HepG2 (cell line): Measurements from ENCODE around the gene ECPAS. TPM values are rescaled to one million over a fixed set of nuclear protein-coding genes. Genes with fewer than 3 reads are reported as not detected.

ENCODE experiments used
- ATAD3A ChIP-seq: sonication (generic); formaldehyde crosslinking; IDR thresholded peaks from 2 replicates; pipeline ENCODE4 v1.4.0; 2020; ENCODE audit warnings: missing genetic modification reagents
- CCAR2 ChIP-seq: fragments of 200-400 bp; formaldehyde crosslinking; optimal IDR thresholded peaks from 2 replicates; pipeline ENCODE3; 2018; ENCODE audit warnings: low read depth, mild to moderate bottlenecking, low read length, moderate library complexity
- FOXJ3 ChIP-seq: sonication (generic); formaldehyde crosslinking; IDR thresholded peaks from 2 replicates; pipeline ENCODE4 v1.4.0; 2020; ENCODE audit warnings: missing genetic modification reagents, mild to moderate bottlenecking, borderline replicate concordance
- GTF2F1 ChIP-seq: fragments of 150-350 bp; IDR thresholded peaks from 2 replicates; pipeline ENCODE4 v1.6.1; 2014; ENCODE audit warnings: low read length
- MTF2 ChIP-seq: sonication (generic); formaldehyde crosslinking; IDR thresholded peaks from 2 replicates; pipeline ENCODE4 v1.5.0; 2020; ENCODE audit warnings: missing genetic modification reagents, borderline replicate concordance
- MXI1 ChIP-seq: IDR thresholded peaks from 3 replicates; pipeline ENCODE4 v1.6.1; 2012; ENCODE audit warnings: low read depth, low read length, inconsistent platforms, borderline replicate concordance
- NFYC ChIP-seq: IDR thresholded peaks from 2 replicates; pipeline ENCODE4 v1.6.1; 2016; ENCODE audit warnings: missing genetic modification reagents, missing compliant biosample characterization
- SIX4 ChIP-seq: sonication (generic); formaldehyde crosslinking; IDR thresholded peaks from 2 replicates; pipeline ENCODE4 v1.4.0; 2020; ENCODE audit warnings: missing genetic modification reagents
- SMAD9 ChIP-seq: sonication (generic); formaldehyde crosslinking; IDR thresholded peaks from 2 replicates; pipeline ENCODE4 v1.5.1; 2020; ENCODE audit warnings: mild to moderate bottlenecking, missing genetic modification reagents
- TOPORS ChIP-seq: sonication (generic); formaldehyde crosslinking; IDR thresholded peaks from 2 replicates; pipeline ENCODE4 v1.8.0; 2023; ENCODE audit warnings: mild to moderate bottlenecking, missing genetic modification reagents
- ZFP90 ChIP-seq: sonication (generic); formaldehyde crosslinking; IDR thresholded peaks from 2 replicates; pipeline ENCODE4 v1.8.0; 2022; ENCODE audit warnings: missing genetic modification reagents, mild to moderate bottlenecking, inconsistent platforms, borderline replicate concordance
- ZNF101 ChIP-seq: sonication (generic); formaldehyde crosslinking; IDR thresholded peaks from 2 replicates; pipeline ENCODE4 v1.4.0; 2020; ENCODE audit warnings: mild to moderate bottlenecking, low read depth, missing genetic modification reagents, borderline replicate concordance
- ZNF143 ChIP-seq: sonication (generic); formaldehyde crosslinking; IDR thresholded peaks from 2 replicates; pipeline ENCODE4 v1.4.0; 2020; ENCODE audit warnings: missing genetic modification reagents
- ZNF598 ChIP-seq: sonication (generic); formaldehyde crosslinking; IDR thresholded peaks from 2 replicates; pipeline ENCODE4 v1.5.1; 2020; ENCODE audit warnings: mild to moderate bottlenecking, missing genetic modification reagents, borderline replicate concordance
- ZNF660 ChIP-seq: sonication (generic); formaldehyde crosslinking; IDR thresholded peaks from 2 replicates; pipeline ENCODE4 v1.5.1; 2020; ENCODE audit warnings: mild to moderate bottlenecking, low read depth, missing genetic modification reagents, borderline replicate concordance
- ZNF709 ChIP-seq: sonication (generic); formaldehyde crosslinking; IDR thresholded peaks from 2 replicates; pipeline ENCODE4 v1.5.0; 2020; ENCODE audit warnings: mild to moderate bottlenecking, missing genetic modification reagents
- ZNF761 ChIP-seq: sonication (generic); formaldehyde crosslinking; conservative IDR thresholded peaks from 2 replicates; pipeline ENCODE4 v1.4.0; 2020; ENCODE audit warnings: mild to moderate bottlenecking, missing genetic modification reagents
- ZNF772 ChIP-seq: sonication (generic); formaldehyde crosslinking; IDR thresholded peaks from 2 replicates; pipeline ENCODE4 v1.5.0; 2020; ENCODE audit warnings: mild to moderate bottlenecking, missing genetic modification reagents
- ZNF850 ChIP-seq: sonication (generic); formaldehyde crosslinking; conservative IDR thresholded peaks from 2 replicates; pipeline ENCODE4 v1.9.0; 2021; ENCODE audit warnings: mild to moderate bottlenecking, missing genetic modification reagents
- ZSCAN29 ChIP-seq: sonication (generic); formaldehyde crosslinking; conservative IDR thresholded peaks from 2 replicates; pipeline ENCODE4 v1.4.0; 2020; ENCODE audit warnings: mild to moderate bottlenecking, missing genetic modification reagents
- polyA plus RNA-seq, 8 experiments: library from polyadenylated mRNA; depleted of rRNA in 3 of 8; stranded (reverse) in 7 of 8; unstranded in 1 of 8; fragments of >200 nt; fragmentation: Illumina TruSeq in 4 of 8; extraction: Trizol in 4 of 8; gene quantifications; 2 replicates each; pipeline versions ENCODE4 v1.2.1 to v1.2.3, GENCODE V29; 2011 to 2016; ENCODE audit warnings: low read depth in 4 of 8, missing spikeins in 1 of 8, mixed read lengths in 1 of 8; ENCODE audit not compliant: insufficient read depth in 1 of 8
- total RNA-seq, 5 experiments: library from RNA; depleted of rRNA; stranded (reverse); fragments of >200 nt; fragmentation: Illumina TruSeq; extraction: Trizol; gene quantifications; 2 replicates each; pipeline ENCODE4 v1.2.3, GENCODE V29; 2016; ENCODE audit warnings: low read depth in 1 of 5
- TF ChIP-seq, protein P1 (sequence below): sonication (generic); formaldehyde crosslinking; IDR thresholded peaks from 2 replicates; pipeline ENCODE4; 2020; ENCODE audit warnings: missing genetic modification reagents, mild to moderate bottlenecking, borderline replicate concordance
- TF ChIP-seq, protein P2 (sequence below): sonication (generic); formaldehyde crosslinking; IDR thresholded peaks from 2 replicates; pipeline ENCODE4 v1.4.0; 2020; ENCODE audit warnings: missing genetic modification reagents
- TF ChIP-seq, protein P3 (sequence below): sonication (generic); formaldehyde crosslinking; IDR thresholded peaks from 2 replicates; pipeline ENCODE4 v1.4.0; 2020; ENCODE audit warnings: missing genetic modification reagents
- TF ChIP-seq, protein P4 (sequence below): sonication (generic); formaldehyde crosslinking; IDR thresholded peaks from 2 replicates; pipeline ENCODE4 v1.5.1; 2020; ENCODE audit warnings: mild to moderate bottlenecking, missing genetic modification reagents, moderate library complexity

ECPAS gene
- total and polyA plus RNA-seq, 2 of the 13 experiments (the other 11 are each of a cell fraction or from before 2014, with no cell fraction given) = 35.3 to 58.0 TPM

DNA sequence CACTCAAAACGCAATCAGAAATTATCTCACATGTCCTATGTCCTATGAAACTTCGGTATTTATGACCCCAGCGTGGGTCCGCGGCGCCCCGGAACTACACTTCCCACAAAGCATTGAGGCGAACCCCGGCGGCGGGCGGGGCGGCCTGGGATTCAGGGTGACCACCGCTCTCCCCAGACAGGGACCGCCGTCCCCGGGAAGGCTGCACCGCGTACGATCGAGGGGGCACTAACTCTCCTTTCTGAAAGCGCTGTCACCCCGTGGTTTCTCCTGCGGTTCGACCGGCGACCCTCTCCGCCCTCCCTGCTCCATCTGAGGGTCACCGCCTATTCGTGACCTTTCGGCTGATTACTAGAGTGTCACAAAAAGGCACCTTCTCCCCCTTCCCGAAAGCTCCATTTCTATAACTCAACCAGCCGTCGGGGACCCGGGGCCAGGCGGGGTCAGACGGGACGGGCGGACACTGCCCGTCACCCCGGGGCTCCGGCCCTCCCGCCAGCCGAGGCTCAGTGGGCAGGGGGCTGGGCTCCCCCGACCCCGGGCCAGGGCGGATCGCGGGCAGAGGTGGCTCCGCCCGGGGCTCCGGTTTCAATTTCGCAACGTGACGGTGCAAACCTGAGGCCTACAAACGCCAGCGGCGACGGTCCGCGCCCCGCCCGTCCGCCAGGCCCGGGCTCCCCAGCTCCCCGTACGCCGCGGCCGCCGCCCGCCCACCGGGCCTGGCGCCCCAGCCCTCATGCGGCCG is 1.3 kb downstream of the ECPAS start (continued):
- TF ChIP-seq ZNF660 (no peak), ZNF761 (0 out of 2 replicates have a peak, but pooled peaks have one; percentile 14), ZNF850 (CRISPR knock-in tag) (no peak), GTF2F1 (no peak), ZNF772 (CRISPR knock-in tag) (peak; percentile 53), ZSCAN29 (CRISPR knock-in tag) (no peak), ZNF598 (CRISPR knock-in tag) (no peak), SIX4 (no peak), MXI1 (peak; percentile 15; the same call in 1 of the 3 replicates), ZFP90 (CRISPR knock-in tag) (no peak), ZNF143 (peak; percentile 87), ZNF709 (CRISPR knock-in tag) (no peak), MTF2 (CRISPR knock-in tag) (no peak), ZNF101 (no peak), SMAD9 (CRISPR knock-in tag) (no peak), CCAR2 (no peak), TOPORS (no peak; the same call in 1 of the 2 replicates), FOXJ3 (CRISPR knock-in tag) (no peak), NFYC (CRISPR knock-in tag) (no peak), ATAD3A (CRISPR knock-in tag) (no peak)
- TF ChIP-seq, protein P1, sequence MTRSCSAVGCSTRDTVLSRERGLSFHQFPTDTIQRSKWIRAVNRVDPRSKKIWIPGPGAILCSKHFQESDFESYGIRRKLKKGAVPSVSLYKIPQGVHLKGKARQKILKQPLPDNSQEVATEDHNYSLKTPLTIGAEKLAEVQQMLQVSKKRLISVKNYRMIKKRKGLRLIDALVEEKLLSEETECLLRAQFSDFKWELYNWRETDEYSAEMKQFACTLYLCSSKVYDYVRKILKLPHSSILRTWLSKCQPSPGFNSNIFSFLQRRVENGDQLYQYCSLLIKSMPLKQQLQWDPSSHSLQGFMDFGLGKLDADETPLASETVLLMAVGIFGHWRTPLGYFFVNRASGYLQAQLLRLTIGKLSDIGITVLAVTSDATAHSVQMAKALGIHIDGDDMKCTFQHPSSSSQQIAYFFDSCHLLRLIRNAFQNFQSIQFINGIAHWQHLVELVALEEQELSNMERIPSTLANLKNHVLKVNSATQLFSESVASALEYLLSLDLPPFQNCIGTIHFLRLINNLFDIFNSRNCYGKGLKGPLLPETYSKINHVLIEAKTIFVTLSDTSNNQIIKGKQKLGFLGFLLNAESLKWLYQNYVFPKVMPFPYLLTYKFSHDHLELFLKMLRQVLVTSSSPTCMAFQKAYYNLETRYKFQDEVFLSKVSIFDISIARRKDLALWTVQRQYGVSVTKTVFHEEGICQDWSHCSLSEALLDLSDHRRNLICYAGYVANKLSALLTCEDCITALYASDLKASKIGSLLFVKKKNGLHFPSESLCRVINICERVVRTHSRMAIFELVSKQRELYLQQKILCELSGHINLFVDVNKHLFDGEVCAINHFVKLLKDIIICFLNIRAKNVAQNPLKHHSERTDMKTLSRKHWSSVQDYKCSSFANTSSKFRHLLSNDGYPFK (CRISPR knock-in tag) = 0 out of 2 replicates have a peak, but pooled peaks have one; percentile 44
- TF ChIP-seq, protein P2, sequence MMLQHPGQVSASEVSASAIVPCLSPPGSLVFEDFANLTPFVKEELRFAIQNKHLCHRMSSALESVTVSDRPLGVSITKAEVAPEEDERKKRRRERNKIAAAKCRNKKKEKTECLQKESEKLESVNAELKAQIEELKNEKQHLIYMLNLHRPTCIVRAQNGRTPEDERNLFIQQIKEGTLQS (CRISPR knock-in tag) = no peak
- TF ChIP-seq, protein P3, sequence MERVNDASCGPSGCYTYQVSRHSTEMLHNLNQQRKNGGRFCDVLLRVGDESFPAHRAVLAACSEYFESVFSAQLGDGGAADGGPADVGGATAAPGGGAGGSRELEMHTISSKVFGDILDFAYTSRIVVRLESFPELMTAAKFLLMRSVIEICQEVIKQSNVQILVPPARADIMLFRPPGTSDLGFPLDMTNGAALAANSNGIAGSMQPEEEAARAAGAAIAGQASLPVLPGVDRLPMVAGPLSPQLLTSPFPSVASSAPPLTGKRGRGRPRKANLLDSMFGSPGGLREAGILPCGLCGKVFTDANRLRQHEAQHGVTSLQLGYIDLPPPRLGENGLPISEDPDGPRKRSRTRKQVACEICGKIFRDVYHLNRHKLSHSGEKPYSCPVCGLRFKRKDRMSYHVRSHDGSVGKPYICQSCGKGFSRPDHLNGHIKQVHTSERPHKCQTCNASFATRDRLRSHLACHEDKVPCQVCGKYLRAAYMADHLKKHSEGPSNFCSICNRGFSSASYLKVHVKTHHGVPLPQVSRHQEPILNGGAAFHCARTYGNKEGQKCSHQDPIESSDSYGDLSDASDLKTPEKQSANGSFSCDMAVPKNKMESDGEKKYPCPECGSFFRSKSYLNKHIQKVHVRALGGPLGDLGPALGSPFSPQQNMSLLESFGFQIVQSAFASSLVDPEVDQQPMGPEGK = peak; percentile 47; the same call in 1 of the 2 replicates
- TF ChIP-seq, protein P4, sequence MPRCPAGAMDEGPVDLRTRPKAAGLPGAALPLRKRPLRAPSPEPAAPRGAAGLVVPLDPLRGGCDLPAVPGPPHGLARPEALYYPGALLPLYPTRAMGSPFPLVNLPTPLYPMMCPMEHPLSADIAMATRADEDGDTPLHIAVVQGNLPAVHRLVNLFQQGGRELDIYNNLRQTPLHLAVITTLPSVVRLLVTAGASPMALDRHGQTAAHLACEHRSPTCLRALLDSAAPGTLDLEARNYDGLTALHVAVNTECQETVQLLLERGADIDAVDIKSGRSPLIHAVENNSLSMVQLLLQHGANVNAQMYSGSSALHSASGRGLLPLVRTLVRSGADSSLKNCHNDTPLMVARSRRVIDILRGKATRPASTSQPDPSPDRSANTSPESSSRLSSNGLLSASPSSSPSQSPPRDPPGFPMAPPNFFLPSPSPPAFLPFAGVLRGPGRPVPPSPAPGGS (CRISPR knock-in tag) = 0 out of 2 replicates have a peak, but pooled peaks have one; percentile 31
